Measurements from ENCODE around the gene PCDHB8.
"Not testable (repeated sequence)": the region's sequence is repeated elsewhere in the genome, so short reads cannot be mapped to it uniquely, and the experiment has no call there.

Gene PCDHB8

DNA sequence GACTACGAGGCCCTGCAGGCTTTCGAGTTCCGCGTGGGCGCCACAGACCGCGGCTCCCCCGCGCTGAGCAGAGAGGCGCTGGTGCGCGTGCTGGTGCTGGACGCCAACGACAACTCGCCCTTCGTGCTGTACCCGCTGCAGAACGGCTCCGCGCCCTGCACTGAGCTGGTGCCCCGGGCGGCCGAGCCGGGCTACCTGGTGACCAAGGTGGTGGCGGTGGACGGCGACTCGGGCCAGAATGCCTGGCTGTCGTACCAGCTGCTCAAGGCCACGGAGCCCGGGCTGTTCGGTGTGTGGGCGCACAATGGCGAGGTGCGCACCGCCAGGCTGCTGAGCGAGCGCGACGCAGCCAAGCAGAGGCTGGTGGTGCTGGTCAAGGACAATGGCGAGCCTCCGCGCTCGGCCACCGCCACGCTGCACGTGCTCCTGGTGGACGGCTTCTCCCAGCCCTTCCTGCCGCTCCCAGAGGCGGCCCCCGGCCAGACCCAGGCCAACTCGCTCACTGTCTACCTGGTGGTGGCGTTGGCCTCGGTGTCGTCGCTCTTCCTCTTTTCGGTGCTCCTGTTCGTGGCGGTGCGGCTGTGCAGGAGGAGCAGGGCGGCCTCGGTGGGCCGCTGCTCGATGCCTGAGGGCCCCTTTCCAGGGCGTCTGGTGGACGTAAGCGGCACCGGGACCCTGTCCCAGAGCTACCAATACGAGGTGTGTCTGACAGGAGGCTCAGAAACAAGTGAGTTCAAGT is 6.7 kb downstream of the PCDHB8 start:
- not testable (repeated sequence) for DNase-seq (ENCODE audit: low read depth in 2 of 2)

GRCh38 chr5:141186897-141187512 is 9.4 kb downstream of the PCDHB8 start, which contains the start of gene PCDHB9:
PCDHB9 (plus strand) TSS chr5:141187161; CDS start chr5:141187319, 158 bp downstream.
- no peak for DNase-seq (ENCODE audit: low read depth in 2 of 2)

- DNase-seq (ENCODE audit: low read depth in 2 of 2), result not testable (repeated sequence)
These were observed 11.1 kb downstream of the PCDHB8 start for GRCh38 chr5:141188682-141189081.

- not testable (repeated sequence) for DNase-seq (ENCODE audit: low read depth in 2 of 2)
These were observed 11.5 kb downstream of the PCDHB8 start for GRCh38 chr5:141189131-141189530.

DNA sequence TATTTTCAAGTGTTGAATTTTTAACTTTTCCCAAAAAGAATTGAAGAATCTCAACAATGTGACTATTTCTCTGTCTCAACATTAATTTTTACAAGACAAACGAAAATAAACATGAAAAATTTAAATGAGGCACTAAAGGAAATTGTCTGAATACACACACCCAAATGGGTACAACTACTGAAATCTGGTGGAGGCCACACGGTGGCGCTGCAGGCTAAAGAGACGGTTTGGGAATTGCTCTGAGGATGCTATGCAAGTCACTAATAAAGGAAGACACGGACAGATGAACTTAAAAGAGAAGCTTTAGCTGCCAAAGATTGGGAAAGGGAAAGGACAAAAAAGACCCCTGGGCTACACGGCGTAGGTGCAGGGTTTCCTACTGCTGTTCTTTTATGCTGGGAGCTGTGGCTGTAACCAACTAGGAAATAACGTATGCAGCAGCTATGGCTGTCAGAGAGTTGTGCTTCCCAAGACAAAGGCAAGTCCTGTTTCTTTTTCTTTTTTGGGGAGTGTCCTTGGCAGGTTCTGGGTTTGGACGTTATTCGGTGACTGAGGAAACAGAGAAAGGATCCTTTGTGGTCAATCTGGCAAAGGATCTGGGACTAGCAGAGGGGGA is 14.6 kb downstream of the PCDHB8 start, which contains the start of gene PCDHB10:
Gene PCDHB10, plus strand, starts transcription at position 244 of the 616 bp plus-strand sequence. Its CDS starts 200 bp downstream, at position 444.
- DNase-seq (ENCODE audit: low read depth in 2 of 2), result no peak

DNA sequence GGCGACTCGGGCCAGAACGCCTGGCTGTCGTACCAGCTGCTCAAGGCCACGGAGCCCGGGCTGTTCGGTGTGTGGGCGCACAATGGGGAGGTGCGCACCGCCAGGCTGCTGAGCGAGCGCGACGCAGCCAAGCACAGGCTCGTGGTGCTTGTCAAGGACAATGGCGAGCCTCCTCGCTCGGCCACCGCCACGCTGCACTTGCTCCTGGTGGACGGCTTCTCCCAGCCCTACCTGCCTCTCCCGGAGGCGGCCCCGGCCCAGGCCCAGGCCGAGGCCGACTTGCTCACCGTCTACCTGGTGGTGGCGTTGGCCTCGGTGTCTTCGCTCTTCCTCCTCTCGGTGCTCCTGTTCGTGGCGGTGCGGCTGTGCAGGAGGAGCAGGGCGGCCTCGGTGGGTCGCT is 16.7 kb downstream of the PCDHB8 start:
- DNase-seq (ENCODE audit: low read depth in 2 of 2), result not testable (repeated sequence)

DNA sequence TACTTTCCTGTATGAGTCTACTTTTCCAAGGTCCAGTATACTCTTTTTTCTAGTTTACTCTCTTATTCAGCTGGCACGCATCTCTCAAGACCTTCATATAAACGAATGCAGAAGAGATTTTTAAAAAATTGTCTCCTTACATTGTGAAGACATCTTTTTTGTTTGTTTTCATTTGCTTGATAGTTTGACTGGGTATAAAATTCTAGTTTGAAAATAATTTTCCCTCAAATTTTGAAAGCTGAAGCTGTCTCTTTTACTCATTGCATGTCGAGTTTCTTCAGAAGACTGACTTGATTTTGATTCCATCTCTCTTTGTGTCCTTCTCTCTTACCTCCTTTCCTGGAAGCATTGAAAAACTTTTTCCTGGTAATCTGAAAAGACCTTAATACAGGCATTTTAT is 18.8 kb downstream of the PCDHB8 start:
- no peak for DNase-seq (ENCODE audit: low read depth in 2 of 2)

DNA sequence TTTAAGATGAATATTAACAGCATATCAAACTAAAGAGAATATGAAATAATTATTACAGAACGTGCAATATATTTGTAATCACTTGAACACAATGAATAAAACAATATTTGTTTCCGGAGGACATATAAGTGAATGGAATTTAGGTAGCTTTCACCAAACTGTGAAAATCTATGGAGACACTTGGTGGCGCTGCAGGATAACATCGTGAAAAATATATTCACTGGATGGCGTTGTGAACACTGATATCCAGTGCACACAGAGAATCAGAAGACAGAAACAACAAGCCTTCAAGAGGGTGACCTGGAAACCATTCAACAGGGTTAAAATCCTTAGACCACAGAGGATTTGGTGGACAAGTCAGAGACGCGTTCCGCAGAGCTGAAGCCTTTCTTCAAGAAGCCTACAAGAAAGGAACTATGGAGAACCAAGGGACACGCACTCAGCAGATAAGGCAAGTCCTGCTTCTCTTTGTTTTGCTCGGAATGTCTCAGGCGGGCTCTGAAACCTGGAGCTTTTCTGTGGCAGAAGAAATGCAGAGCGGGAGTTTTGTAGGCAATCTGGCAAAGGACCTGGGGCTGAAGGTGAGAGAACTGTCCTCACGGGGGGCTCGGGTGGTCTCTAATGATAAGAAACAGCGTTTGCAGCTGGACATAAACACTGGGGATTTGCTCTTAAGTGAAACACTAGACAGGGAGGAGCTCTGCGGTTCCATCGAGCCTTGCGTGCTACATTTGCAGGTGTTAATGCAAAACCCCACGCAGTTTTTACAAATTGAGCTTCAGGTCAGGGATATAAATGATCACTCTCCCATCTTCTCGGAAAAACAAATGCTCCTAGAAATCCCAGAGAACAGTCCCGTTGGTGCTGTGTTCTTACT is 22.0 kb downstream of the PCDHB8 start, which contains the start of gene PCDHB11:
Gene PCDHB11, plus strand, starts transcription at position 269 of the 877 bp plus-strand sequence. Its CDS starts 148 bp downstream, at position 417.
- DNase-seq (ENCODE audit: low read depth in 2 of 2), result no peak

GRCh38 chr5:141201126-141201525 is 23.5 kb downstream of the PCDHB8 start:
- not testable (repeated sequence) for DNase-seq (ENCODE audit: low read depth in 2 of 2)

GRCh38 chr5:141201646-141202045 is 24.1 kb downstream of the PCDHB8 start:
- DNase-seq (ENCODE audit: low read depth in 2 of 2), result not testable (repeated sequence)

GRCh38 chr5:141208478-141208877 is 30.9 kb downstream of the PCDHB8 start, which contains the start of gene PCDHB12:
PCDHB12 (plus strand) TSS chr5:141208719; CDS start chr5:141208908, 189 bp downstream.
- DNase-seq (ENCODE audit: low read depth in 2 of 2), result no peak

DNA sequence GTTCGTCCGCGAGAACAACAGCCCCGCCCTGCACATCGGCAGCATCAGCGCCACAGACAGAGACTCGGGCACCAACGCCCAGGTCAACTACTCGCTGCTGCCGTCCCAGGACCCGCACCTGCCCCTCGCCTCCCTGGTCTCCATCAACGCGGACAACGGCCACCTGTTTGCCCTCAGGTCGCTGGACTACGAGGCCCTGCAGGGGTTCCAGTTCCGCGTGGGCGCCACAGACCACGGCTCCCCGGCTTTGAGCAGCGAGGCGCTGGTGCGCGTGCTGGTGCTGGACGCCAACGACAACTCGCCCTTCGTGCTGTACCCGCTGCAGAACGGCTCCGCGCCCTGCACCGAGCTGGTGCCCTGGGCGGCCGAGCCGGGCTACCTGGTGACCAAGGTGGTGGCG is 32.7 kb downstream of the PCDHB8 start:
- not testable (repeated sequence) for DNase-seq (ENCODE audit: low read depth in 2 of 2)

- DNase-seq (ENCODE audit: low read depth in 2 of 2), result not testable (repeated sequence)
These were observed 33.3 kb downstream of the PCDHB8 start for GRCh38 chr5:141210849-141211248.

DNA sequence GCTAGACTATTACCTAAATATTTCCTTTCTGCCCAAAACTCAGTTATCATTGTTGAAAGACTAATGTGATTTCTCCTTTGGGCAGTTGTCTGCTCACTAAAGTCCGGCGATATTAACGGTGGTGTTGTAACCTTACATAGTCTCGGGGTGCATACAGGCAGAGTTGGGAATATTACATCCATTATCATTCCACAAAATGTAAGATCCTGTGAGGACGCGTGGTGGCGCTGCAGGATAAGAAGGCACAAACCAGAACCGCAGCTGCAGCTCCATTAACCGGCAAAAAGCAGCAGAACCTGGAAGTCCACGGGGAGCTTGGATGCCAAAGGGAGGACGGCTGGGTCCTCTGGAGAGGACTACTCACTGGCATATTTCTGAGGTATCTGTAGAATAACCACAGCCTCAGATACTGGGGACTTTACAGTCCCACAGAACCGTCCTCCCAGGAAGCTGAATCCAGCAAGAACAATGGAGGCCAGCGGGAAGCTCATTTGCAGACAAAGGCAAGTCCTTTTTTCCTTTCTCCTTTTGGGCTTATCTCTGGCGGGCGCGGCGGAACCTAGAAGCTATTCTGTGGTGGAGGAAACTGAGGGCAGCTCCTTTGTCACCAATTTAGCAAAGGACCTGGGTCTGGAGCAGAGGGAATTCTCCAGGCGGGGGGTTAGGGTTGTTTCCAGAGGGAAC is 36.2 kb downstream of the PCDHB8 start, which contains the start of gene PCDHB13:
Gene PCDHB13, plus strand, starts transcription at position 264 of the 684 bp plus-strand sequence. Its CDS starts 205 bp downstream, at position 469.
- not testable (repeated sequence) for DNase-seq (ENCODE audit: low read depth in 2 of 2)

- DNase-seq (ENCODE audit: low read depth in 2 of 2), result not testable (repeated sequence)
These were observed 37.0 kb downstream of the PCDHB8 start for GRCh38 chr5:141214583-141214982.

- not testable (repeated sequence) for DNase-seq (ENCODE audit: low read depth in 2 of 2)
These were observed 37.9 kb downstream of the PCDHB8 start for GRCh38 chr5:141215504-141215903.

GRCh38 chr5:141216035-141216434 is 38.4 kb downstream of the PCDHB8 start:
- not testable (repeated sequence) for DNase-seq (ENCODE audit: low read depth in 2 of 2)

DNA sequence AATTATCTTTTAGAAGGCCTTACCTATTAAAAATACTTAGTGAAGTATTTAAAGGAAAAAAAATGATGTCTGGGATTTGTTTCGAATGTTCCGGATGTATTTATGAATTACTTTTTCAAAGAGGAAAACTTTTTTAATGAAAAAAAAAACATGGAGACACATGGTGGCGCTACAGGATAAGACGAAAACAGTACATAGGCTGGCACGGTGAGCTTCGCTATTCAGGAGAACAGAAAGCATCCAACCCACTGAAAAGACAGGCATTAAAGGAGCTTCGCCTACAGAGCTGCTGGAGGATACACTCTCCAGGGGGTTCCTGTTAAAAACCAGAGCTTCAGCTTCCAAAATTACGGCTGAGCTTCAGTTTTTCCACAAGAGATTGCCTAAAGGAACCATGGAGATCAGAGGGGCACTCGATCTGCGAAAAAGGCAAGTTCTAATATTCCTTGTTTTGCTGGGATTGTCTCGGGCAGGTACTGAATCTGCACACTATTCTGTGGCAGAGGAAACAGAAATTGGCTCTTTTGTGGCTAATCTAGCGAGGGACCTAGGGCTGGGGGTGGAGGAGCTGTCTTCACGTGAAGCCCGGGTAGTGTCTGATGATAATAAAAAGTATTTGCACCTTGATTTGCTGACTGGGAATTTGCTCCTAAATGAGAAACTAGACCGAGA is 45.7 kb downstream of the PCDHB8 start, which contains the start of gene PCDHB14:
Gene PCDHB14, plus strand, starts transcription at position 232 of the 672 bp plus-strand sequence. Its CDS starts 163 bp downstream, at position 395.
- DNase-seq (ENCODE audit: low read depth in 2 of 2), result no peak

DNA sequence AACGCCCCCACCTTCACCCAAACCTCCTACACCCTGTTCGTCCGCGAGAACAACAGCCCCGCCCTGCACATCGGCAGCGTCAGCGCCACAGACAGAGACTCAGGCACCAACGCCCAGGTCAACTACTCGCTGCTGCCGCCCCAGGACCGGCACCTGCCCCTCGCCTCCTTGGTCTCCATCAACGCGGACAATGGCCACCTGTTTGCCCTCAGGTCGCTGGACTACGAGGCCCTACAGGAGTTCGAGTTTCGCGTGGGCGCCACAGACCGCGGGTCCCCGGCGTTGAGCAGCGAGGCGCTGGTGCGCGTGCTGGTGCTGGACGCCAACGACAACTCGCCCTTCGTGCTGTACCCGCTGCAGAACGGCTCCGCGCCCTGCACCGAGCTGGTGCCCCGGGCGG is 47.3 kb downstream of the PCDHB8 start:
- DNase-seq (ENCODE audit: low read depth in 2 of 2), result not testable (repeated sequence)

DNA sequence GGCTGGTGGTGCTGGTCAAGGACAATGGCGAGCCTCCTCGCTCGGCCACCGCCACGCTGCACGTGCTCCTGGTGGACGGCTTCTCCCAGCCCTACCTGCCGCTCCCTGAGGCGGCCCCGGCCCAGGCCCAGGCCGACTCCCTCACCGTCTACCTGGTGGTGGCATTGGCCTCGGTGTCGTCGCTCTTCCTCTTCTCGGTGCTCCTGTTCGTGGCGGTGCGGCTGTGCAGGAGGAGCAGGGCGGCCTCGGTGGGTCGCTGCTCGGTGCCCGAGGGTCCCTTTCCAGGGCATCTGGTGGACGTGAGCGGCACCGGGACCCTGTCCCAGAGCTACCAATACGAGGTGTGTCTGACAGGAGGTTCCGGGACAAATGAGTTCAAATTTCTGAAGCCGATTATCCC is 47.8 kb downstream of the PCDHB8 start:
- DNase-seq (ENCODE audit: low read depth in 2 of 2), result not testable (repeated sequence)
